COLO829 (cell line): ENCODE measurements around the gene WNT6.
A peak's percentile ranks its signal among the peaks of the same experiment; 100 is the strongest.

Experiments
- DNase-seq: peaks from one replicate; pipeline ENCODE4 v3.0.0; 2012; ENCODE audit warnings: low spot score

The WNT6 gene

DNA sequence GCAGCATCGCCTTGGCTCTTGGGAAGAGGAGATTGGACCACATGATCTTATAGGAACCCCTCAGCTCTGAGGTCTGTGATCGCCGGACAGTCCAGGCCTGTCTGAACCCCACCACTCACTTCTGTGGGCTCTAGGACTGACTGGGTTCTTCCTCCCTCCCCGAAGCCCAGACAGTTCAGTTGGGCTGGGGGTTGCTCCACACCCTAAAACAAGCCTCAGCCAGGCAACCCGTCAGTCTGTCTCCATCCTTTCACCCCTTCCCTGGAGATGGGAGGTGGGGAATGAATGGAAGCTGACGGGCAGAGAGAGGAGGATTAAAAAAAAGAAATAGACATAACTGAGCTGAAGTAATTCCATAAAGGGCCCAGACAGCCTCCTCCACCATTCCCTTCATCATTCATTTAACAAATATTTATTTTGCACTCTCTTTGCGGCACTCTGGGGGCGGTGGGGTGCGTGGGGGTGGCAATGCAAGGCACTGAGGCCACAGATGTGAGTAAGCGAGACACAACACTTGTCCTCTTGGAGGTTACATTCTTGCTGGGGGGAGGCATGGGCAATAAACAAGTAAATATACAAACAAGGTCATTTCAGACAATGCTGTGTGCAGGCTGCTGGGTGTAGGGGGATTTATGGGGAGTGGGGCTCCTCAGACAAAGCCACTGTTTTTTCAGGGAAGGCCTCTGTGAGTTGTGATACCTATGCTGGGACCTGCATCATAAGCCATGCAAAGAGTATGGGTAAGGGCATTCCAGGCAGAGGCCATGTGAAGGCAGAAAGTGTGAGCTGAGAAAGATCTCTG lies 33.9 kb downstream of the WNT6 start:
- DNase-seq: no peak

GRCh38 chr2:218894151-218894879 lies 34.7 kb downstream of the WNT6 start:
- DNase-seq: no peak

GRCh38 chr2:218894880-218895157 lies 35.2 kb downstream of the WNT6 start:
- no peak for DNase-seq

DNA sequence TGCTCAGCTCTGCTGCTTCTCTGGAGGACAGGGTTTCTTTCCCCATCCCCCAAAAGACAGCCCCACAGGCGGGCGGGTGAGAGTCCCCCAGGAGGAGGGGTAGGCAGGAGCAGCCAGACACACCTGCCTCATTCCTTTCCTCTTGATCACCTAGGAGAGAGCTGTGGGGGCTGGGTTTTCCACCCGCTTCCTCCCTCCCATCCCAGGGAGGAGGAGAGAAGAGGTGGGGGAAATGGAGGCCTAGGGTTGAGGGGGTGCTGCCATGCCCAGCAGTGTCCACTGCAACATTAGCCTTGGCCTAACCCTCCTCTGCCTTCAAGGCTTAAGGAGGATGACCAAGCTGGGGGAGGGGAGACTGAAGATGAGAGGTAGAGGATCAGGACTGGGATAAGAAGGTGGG lies 35.7 kb downstream of the WNT6 start:
- no peak for DNase-seq

GRCh38 chr2:218895759-218896500 lies 36.3 kb downstream of the WNT6 start:
- DNase-seq: no peak

GRCh38 chr2:218896501-218897393 lies 37.1 kb downstream of the WNT6 start:
- DNase-seq: no peak

DNA sequence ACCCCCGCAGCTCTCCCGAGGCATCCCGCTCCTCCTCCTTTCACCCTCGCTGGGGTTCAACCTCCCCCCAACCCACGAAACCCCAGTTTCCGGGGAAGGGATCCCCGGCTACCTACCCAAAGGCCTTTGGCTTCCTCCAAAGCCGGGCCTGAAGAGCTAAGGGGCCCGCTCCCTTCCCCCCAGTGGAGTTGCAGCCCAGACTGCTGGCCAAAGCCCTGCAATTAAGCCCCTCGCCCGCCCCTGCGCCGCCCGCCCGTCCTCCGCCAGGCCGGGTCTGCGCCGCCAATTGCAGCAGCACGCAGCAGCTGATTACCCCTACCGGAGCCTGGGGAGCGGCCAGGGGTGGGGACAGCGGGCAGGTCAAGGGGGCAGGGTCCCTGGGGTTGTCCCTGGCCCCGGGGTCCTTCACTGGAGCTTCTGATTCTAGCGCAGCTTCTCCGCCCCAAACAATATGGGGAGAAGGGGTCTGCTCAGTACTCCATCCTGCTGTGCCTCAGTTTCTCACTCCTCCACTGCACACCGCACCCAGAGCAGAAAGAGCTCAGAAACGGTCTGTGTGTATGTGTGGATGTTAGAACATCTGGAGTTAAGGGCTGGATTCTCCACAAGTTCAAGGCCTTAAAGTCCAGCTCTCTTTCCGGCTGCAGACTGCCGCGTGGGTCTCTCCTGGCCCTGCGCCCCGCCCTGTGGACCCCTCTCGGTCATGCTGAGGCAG lies 37.9 kb downstream of the WNT6 start:
- DNase-seq: no peak

- DNase-seq: peak; percentile 50
These were observed 38.7 kb downstream of the WNT6 start for GRCh38 chr2:218898109-218898878.

DNA sequence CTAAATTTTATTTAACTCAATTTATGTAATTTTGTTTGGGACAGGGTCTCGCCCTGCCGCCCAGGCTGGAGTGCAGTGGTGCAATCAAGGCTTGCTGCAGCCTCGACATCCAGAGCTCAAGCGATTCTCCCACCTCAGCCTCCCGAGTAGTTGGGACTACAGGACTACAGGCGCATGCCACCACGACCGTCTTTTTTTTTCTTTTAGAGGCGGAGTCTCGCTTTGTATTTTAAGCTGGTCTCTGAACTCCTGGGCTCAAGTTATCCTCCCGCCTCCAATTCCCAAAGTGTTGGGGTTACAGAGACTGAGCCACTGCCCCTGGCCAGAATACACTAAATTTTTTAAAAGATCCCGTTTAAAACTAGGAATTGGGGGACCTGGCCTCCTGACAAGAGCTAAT lies 39.5 kb downstream of the WNT6 start:
- DNase-seq: no peak

- no peak for DNase-seq
These were observed 42.8 kb downstream of the WNT6 start for GRCh38 chr2:218902427-218902826.

GRCh38 chr2:218904176-218904575 lies 44.6 kb downstream of the WNT6 start:
- DNase-seq: peak; percentile 40

DNA sequence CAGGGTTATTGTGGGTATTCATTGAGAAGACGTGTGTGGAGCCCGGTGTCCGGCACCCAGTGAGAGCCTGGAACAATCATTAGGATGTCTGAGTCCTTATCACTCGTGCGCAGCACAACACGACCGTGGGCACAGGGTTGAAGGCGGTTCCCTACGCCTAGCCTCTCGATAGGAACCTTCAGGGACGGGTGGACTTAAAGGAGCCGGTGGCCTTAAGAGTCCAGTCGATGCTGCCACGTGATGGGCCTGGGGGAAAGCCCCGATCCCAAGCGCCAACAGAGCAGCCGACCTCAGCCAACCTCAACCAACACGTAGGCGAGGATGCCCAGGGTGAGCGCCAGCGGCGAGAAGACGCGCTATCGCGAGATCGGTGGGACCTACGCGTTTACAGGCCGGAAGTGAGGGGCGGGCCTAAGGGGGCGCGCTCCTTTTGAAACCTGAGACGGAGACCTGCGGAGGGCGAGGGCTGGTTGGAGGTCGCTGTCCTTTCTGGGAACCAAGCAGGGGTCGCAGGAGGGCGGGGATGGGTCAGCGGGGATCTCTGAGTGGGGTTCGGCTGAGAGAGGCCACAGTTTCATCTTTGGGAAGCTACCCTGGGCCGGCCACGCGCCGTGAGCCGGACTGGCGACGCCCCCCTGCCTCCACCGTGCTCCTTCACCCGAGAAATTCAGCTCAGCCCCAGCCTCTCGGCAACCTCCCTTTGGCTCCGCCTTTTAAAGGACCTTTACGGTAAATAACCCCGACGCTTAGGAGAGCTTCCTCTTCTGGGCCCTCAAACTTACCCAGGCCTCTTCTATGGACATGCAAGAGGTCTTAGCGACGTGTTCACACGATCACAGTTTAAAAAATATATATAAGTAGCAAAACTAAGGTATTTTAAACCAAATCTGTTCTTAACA lies 49.4 kb downstream of the WNT6 start:
- peak; percentile 97 for DNase-seq

DNA sequence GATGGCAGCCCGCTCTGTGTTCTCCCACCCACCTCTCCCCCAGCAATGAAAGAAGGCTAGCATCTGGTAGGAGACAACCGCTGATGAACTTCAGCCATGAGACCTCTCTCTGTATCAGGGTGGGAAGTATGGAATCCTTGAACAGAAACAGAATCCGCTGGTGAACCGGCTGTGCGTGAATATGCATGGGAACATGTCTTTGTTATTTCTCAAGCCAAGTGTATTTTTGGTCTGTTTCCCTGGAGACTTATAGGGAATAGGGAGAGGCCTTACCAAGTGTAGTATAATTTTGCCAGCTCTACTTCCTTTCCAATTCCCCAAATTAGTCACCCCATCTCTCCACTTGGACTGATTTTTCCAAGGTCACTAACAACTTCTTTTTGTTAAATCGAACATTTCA lies 51.1 kb downstream of the WNT6 start:
- DNase-seq: no peak

DNA sequence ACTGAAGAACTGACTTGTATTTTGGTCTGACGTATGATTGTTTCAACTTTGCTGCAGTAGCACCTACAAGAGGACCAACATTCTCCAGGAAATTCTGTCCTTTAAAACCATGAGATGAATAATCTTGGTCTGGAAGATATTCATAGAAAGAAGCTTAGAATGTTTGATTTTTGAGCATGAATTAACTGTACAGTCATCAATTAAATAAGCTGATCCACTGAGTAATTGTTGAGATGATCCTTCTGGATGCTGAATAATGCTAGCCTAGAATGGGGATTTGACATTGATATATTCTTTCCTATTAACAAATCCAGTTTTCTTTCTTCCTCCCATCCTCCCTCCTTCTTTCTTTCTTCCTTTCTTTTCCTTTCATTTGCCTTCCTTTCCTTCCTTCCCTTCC lies 60.9 kb downstream of the WNT6 start:
- DNase-seq: no peak
